GM12878 (cell line): ENCODE data around the gene ZNF484. TPM values are rescaled to one million over a fixed set of nuclear protein-coding genes. Genes with fewer than 3 reads are reported as not detected.
A peak's percentile ranks its signal among the peaks of the same experiment; 100 is the strongest.

ENCODE experiments used
- ATAC-seq: fragments of 200-7000 bp; cut with Tn5 transposase; 3 replicates; pipeline ENCODE4 v1.9.1; 2020; ENCODE audit warnings: mild to moderate bottlenecking, moderate library complexity
- BruUV-seq: library from RNA; stranded (reverse); fragments of 400-500 nt; replicated peaks from 2 replicates; lab custom pipeline; 2021; lab: Mats Ljungman, UMichigan
- CTCF ChIA-PET: fragments of 300-600 bp; sonication (Branson Sonifier 250); formaldehyde crosslinking; extraction: SDS; loops from one replicate; lab custom pipeline; 2021; ENCODE audit warnings: inconsistent platforms; lab: Yijun Ruan, JAX
- POLR2A ChIA-PET: fragments of 350-600 bp; formaldehyde crosslinking; extraction: SDS; loops from one replicate; lab custom pipeline; 2021; ENCODE audit warnings: inconsistent platforms; lab: Charles Lee
- RAD21 ChIA-PET: fragments of 300-600 bp; sonication (Branson Sonifier 250); formaldehyde crosslinking; loops from one replicate; lab custom pipeline; 2023; ENCODE audit warnings: antibody characterized with exemption; ENCODE audit not compliant: unreplicated experiment; lab: Charles Lee
- SMC1A ChIA-PET: fragments of 300-600 bp; sonication (Branson Sonifier 250); formaldehyde crosslinking; loops from one replicate; lab custom pipeline; 2023; ENCODE audit not compliant: unreplicated experiment, uncharacterized antibody; lab: Charles Lee
- DNase-seq: peaks from one replicate; pipeline ENCODE4 v3.0.0-alpha.2; 2011; ENCODE audit warnings: low read depth, low spot score
- FAIRE-seq: peaks from 3 replicates; lab custom pipeline; 2011; peaks lifted over from hg19 to GRCh38; lab: Jason Lieb, UNC
- H2AFZ ChIP-seq: 2 replicates; pipeline ENCODE4 v1.6.0; 2011; ENCODE audit warnings: low read depth, low read length, control low read depth; ENCODE audit not compliant: control insufficient read depth
- H3K27ac ChIP-seq: 2 replicates; pipeline ENCODE4 v1.5.1; 2011; ENCODE audit warnings: control low read depth; ENCODE audit not compliant: control insufficient read depth, insufficient read depth
- H3K27me3 ChIP-seq, 2 experiments: replicated peaks in 1 of 2; 2 replicates each; pipeline versions ENCODE4 v1.6.0 to v1.6.1; 2011; ENCODE audit warnings: low read length in 1 of 2; ENCODE audit not compliant: control insufficient read depth in 2 of 2, insufficient read depth in 2 of 2
- H3K36me3 ChIP-seq, 2 experiments: 2 replicates each; pipeline ENCODE4 v1.5.1; 2011; ENCODE audit warnings: low read length in 1 of 2; ENCODE audit not compliant: control insufficient read depth in 2 of 2, insufficient read depth in 2 of 2
- H3K4me1 ChIP-seq: 2 replicates; pipeline ENCODE4 v1.6.1; 2011; ENCODE audit warnings: mild to moderate bottlenecking, low read length, moderate library complexity, mixed read lengths; ENCODE audit not compliant: control insufficient read depth, insufficient read depth
- H3K4me2 ChIP-seq: 2 replicates; pipeline ENCODE4 v1.6.0; 2011; ENCODE audit warnings: control low read depth; ENCODE audit not compliant: control insufficient read depth, insufficient read depth
- H3K4me3 ChIP-seq: fragments of 200-600 bp; sonication (generic); 2 replicates; pipeline ENCODE4 v1.5.1; 2016
- H3K79me2 ChIP-seq: 2 replicates; pipeline ENCODE4 v1.6.0; 2011; ENCODE audit warnings: low read length; ENCODE audit not compliant: control insufficient read depth, insufficient read depth
- H3K9ac ChIP-seq: 2 replicates; pipeline ENCODE4 v1.8.0; 2011; ENCODE audit warnings: low read length, control low read depth, mixed read lengths; ENCODE audit not compliant: control insufficient read depth, insufficient read depth
- H3K9me3 ChIP-seq: replicated peaks from 3 replicates; pipeline ENCODE4 v1.5.1; 2011; ENCODE audit warnings: mild to moderate bottlenecking, low read length; ENCODE audit not compliant: control insufficient read depth, insufficient read depth
- H4K20me1 ChIP-seq: 2 replicates; pipeline ENCODE4 v1.6.0; 2011; ENCODE audit not compliant: control insufficient read depth, insufficient read depth
- FOS ChIP-seq: IDR thresholded peaks from 3 replicates; pipeline ENCODE4 v1.6.1; 2011; ENCODE audit warnings: borderline replicate concordance; ENCODE audit not compliant: insufficient read length; ENCODE audit errors: extremely low read depth
- GATAD2B ChIP-seq: fragments of 450-650 bp; conservative IDR thresholded peaks from 2 replicates; pipeline ENCODE4 v1.6.1; 2017; ENCODE audit warnings: low read depth, mild to moderate bottlenecking, moderate library complexity
- KDM1A ChIP-seq: fragments of 200-600 bp; sonication (generic); IDR thresholded peaks from 2 replicates; pipeline ENCODE4 v1.6.1; 2016; ENCODE audit warnings: borderline replicate concordance
- SPI1 ChIP-seq: IDR thresholded peaks from 2 replicates; pipeline ENCODE4 v1.6.1; 2011; ENCODE audit warnings: low read depth, mild to moderate bottlenecking, low read length, moderate library complexity, borderline replicate concordance; ENCODE audit not compliant: insufficient read depth
- ZNF274 ChIP-seq: IDR thresholded peaks from one replicate; pipeline ENCODE4 v1.8.0; 2011; ENCODE audit not compliant: insufficient read length, insufficient read depth
- WGBS: methylation state at CpG from one replicate; pipeline ENCODE4 v1.1.6; 2016; ENCODE audit warnings: low lambda C conversion rate; ENCODE audit not compliant: insufficient replicate concordance, insufficient coverage; ENCODE audit errors: missing lambda C conversion rate; 5-methylcytosine and 5-hydroxymethylcytosine counted together
- in situ Hi-C: fragments of 300-500 bp; cut with MboI; formaldehyde crosslinking; loops from 9 replicates; pipeline ENCODE4 v1.14.3; 2018; ENCODE audit warnings: mixed read lengths
- intact Hi-C: fragments of 100-400 bp; cut with micrococcal nuclease; formaldehyde crosslinking; loops from one replicate; pipeline ENCODE4 v1.14.2; 2022; ENCODE audit not compliant: unreplicated experiment
- polyA plus RNA-seq, 11 experiments: library from polyadenylated mRNA; depleted of rRNA in 4 of 11; unstranded in 6 of 11; stranded (reverse) in 5 of 11; fragments of >200 nt; fragmentation: Nextera tagmentation in 4 of 11; fragmentation: Illumina TruSeq in 1 of 11; extraction: Ambion mirVana in 4 of 11; extraction: Trizol in 1 of 11; gene quantifications; 1 replicate in 1 of 11; 2 replicates in 10 of 11; pipeline versions ENCODE4 v1.2.1 to v1.2.3, GENCODE V29; 2011 to 2016; ENCODE audit warnings: inconsistent platforms in 2 of 11, missing spikeins in 2 of 11, low read depth in 1 of 11
- total RNA-seq, 4 experiments: library from RNA; depleted of rRNA in 3 of 4; stranded (reverse); fragments of >200 nt in 3 of 4; fragmentation: Illumina TruSeq in 1 of 4; extraction: Trizol in 1 of 4; gene quantifications; 2 replicates each; pipeline versions ENCODE4 v1.2.1 to v1.2.3, GENCODE V29; 2013 to 2021
- TF ChIP-seq, protein P1 (sequence below): fragments of 450-650 bp; formaldehyde crosslinking; IDR thresholded peaks from 2 replicates; pipeline ENCODE4 v1.5.0; 2022; ENCODE audit warnings: mild to moderate bottlenecking, missing genetic modification characterization
- TF ChIP-seq, protein P2 (sequence below): IDR thresholded peaks from 2 replicates; pipeline ENCODE4 v1.6.1; 2011; ENCODE audit warnings: borderline replicate concordance, low read depth, mild to moderate bottlenecking, moderate library complexity, low read length; ENCODE audit not compliant: insufficient read depth, poor library complexity, severe bottlenecking

The ZNF484 gene
- total and polyA plus RNA-seq, 10 of the 15 experiments (the other 5 are each of a cell fraction or from before 2014, with no cell fraction given): 0.95 to 7.8 (median 3.3) TPM

DNA sequence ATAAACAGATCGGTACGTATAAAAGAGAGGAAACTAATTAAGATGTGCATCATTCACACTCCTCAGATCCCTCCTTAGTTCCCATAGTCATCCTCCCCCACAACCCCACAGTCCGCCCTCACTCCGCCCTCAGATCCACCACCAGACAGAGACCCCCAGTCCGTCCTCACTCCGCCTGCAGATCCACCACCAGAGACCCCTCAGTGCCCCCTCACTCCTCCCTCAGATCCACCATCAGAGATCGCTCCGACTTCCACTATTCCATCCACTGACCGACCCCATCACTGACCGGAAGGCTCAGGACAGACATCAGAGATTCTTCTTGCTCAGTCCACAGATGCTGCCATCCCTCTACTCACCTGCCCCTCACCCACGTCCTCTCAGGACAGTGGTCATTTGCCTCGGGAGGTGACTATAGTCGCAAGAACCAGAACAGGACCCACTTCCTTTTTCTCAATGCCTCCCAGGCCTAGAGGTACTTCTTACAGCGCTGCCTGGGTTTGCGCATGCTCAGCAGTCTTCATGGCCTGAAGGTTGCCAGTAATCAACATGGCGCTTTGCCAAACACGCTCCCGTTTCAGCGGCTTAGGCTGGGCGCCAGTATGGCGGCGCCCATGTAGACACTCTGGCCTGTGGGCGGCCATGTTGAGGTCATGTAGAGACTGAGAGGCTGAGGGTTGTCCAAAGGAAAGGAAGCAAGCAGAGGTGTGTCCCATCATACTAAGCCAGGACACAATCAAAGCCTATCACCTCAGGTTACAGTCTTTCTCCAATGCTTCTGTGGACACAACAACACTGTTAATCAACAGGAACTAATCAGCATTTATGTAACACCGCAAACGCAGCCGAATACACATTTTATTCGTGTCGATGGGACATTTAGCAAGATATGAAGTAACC, at the start of gene ZNF484 (continued):
- TF ChIP-seq, protein P1, sequence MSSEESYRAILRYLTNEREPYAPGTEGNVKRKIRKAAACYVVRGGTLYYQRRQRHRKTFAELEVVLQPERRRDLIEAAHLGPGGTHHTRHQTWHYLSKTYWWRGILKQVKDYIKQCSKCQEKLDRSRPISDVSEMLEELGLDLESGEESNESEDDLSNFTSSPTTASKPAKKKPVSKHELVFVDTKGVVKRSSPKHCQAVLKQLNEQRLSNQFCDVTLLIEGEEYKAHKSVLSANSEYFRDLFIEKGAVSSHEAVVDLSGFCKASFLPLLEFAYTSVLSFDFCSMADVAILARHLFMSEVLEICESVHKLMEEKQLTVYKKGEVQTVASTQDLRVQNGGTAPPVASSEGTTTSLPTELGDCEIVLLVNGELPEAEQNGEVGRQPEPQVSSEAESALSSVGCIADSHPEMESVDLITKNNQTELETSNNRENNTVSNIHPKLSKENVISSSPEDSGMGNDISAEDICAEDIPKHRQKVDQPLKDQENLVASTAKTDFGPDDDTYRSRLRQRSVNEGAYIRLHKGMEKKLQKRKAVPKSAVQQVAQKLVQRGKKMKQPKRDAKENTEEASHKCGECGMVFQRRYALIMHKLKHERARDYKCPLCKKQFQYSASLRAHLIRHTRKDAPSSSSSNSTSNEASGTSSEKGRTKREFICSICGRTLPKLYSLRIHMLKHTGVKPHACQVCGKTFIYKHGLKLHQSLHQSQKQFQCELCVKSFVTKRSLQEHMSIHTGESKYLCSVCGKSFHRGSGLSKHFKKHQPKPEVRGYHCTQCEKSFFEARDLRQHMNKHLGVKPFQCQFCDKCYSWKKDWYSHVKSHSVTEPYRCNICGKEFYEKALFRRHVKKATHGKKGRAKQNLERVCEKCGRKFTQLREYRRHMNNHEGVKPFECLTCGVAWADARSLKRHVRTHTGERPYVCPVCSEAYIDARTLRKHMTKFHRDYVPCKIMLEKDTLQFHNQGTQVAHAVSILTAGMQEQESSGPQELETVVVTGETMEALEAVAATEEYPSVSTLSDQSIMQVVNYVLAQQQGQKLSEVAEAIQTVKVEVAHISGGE (CRISPR knock-in tag): no peak
- no peak for TF ChIP-seq ZNF274

DNA sequence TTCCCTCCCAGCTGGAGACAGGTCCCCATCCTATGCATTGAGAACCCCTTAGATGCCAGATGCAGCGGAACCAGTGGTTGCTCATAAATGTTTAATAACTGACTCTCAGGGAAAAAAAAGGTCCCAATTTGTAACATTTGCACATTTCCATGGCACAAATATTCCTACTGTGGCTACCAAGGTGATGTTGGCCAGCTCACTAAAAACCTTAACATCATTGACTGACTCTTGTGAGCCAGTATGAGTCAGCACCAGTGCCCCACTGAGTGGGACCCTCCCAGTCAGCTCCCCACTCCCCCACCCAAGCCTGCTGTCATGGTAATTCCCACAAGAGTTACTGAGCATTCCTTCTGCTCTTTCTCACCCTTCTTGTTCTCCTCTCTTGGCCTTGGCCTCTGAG, 42.6 kb upstream of the ZNF484 start:
- intact Hi-C loops: no loop called here
- CTCF ChIA-PET: no interaction called here
- DNase-seq (no peak), FAIRE-seq (no peak), ATAC-seq (no peak)
- H3K36me3 ChIP-seq: no peaks in the 10 kb centered on the region
- TF ChIP-seq KDM1A (no peak), FOS (no peak), GATAD2B (no peak), SPI1 (no peak)
- TF ChIP-seq, protein P2, sequence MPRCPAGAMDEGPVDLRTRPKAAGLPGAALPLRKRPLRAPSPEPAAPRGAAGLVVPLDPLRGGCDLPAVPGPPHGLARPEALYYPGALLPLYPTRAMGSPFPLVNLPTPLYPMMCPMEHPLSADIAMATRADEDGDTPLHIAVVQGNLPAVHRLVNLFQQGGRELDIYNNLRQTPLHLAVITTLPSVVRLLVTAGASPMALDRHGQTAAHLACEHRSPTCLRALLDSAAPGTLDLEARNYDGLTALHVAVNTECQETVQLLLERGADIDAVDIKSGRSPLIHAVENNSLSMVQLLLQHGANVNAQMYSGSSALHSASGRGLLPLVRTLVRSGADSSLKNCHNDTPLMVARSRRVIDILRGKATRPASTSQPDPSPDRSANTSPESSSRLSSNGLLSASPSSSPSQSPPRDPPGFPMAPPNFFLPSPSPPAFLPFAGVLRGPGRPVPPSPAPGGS: peak; percentile 92
- H3K9ac ChIP-seq: no peak overlapping the region
- no peaks in the 10 kb centered on the region for H3K79me2 ChIP-seq
- H3K4me2 ChIP-seq: no peak overlapping the region
- POLR2A ChIA-PET: no interaction called here
- RAD21 ChIA-PET: no interaction called here
- H3K9me3 ChIP-seq: no peaks in the 10 kb centered on the region
- H3K27me3 ChIP-seq: no peaks in the 10 kb centered on the region
- SMC1A ChIA-PET: no interaction called here
- H3K4me1 ChIP-seq: 0 out of 2 replicates have a peak, but pooled peaks cover 6% of the 10 kb centered on the region
- no peak overlapping the region for H3K4me3 ChIP-seq
- in situ Hi-C loops: no loop called here
- no peak overlapping the region for H3K27ac ChIP-seq
- H4K20me1 ChIP-seq: no peaks in the 10 kb centered on the region
- no TSS peak for BruUV-seq
- H2AFZ ChIP-seq: no peak overlapping the region
- 93% methylated on average over 1 of the region's 1 CpG for WGBS
